HG03558 (cell line): Measurements from ENCODE around the gene TGIF1.

Experiments used
- ATAC-seq: cut with Tn5 transposase; IDR thresholded peaks from one replicate; pipeline ENCODE4 v1.9.1; 2021; ENCODE audit warnings: moderate number of reproducible peaks; ENCODE audit not compliant: unreplicated experiment; ENCODE audit errors: extremely low read depth

TGIF1 gene

DNA sequence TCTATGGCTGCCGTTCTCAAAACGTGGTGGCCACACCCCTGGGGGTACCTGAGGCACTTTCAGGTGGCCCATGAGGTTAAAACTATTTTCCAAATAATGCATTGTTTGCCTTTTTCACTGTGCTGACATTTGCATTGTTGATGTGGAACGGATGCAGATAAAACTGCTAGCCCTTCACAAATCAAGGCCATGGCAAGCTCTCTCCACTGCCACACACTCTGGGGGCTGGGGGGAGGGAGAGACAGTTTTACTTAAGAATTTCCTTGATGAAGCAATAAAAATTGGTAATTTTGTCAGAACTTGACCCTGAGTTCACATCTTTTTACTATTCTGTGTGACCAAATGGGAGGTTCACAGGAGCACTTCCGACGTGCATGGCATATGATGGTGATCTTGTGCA lies 22.0 kb upstream of the TGIF1 start:
- ATAC-seq: no peak

DNA sequence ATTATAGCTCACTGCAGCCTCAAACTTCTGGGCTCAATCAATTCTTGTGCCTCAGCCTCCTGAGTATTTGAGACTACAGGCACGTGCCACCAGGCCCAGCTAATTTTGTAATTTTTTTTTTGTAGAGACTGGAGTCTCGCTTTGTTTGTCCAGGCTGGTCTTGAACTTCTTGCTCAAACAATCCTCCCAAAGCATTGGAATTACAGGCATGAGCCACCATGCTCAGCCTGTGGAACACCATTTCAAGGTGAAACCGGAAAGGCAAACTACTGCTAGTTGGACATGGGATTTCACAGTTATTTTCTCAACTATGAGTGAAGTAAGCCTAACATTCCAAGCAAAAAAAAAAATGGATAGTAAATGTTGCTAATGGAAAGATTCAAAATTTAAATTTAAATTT lies 20.9 kb upstream of the TGIF1 start:
- no peak for ATAC-seq

GRCh38 chr18:3434685-3435084 lies 15.3 kb upstream of the TGIF1 start:
- no peak for ATAC-seq

DNA sequence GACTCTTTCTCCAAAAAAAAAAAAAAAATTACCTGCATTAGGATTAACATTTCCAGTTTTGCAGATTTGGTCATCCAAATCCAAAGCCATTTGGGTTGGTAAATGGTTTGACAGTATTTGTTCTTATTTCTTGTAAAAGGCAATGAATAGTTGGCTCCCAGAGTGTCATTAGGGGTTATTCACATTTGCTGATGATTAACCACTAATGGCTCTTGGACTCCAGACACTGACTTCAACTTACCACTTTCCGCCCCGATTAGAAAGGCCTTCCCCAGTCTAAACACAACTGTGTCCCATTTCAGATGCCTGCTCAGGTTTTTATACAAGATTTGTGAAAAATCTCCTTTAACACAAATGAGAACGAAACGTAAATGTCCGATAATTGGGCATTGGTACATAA lies 9.6 kb upstream of the TGIF1 start:
- no peak for ATAC-seq

DNA sequence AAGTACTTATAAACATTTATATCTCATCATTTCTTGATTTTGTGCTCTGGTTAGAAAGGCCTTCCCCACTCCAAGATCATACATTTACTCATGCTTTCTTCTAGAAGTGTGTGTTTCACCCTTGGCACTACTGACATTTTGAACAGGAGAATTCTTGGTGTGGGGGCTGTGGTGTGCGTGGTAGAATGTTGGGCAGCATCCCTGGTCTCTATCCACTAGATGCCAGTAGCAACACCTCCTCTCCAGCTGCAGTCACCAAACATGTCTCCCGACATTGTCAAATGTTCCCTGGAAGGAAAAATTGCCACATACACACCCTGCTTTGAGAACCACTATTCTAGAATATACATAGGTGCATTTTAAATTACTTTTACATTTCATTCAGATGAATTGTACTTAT lies 8.7 kb upstream of the TGIF1 start:
- no peak for ATAC-seq

- ATAC-seq: no peak
These were observed 7.1 kb upstream of the TGIF1 start for GRCh38 chr18:3442919-3443318.

DNA sequence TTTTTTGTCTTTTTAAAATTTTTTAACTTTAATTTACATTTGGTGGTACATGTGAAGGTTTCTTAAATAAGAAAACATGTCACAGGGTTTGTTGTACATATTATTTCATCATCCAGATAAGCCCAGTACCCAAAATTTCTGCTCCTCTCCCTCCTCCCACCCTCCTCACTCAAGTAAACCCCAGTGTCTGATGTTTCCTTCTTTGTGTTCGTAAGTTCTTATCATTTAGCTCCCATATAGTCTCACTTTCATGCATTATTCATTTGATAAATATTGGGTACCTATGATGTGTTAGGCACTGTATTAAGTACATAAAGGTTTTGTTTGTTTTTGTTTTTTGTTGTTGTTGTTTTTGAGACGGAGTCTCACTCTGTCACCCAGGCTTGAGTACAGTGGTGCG lies 5.7 kb upstream of the TGIF1 start:
- no peak for ATAC-seq

DNA sequence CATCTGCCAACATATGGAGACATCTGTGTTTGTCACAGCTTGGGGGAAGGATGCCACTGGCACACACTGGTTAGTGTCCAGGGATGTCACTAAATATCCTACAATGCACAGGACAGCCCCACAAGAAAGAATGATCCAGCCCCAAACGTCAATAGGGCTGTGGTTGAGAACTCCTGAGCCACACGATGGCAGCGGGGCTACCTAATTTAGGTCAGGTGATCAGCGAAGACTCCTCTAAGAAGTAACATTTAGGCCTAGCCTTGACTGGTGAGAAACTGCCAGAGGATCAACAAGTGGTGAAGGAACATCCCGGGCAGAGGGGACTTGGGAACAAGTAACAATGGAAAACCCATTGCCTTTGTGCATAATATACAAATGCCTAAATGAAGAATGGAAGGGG lies 5.0 kb upstream of the TGIF1 start:
- ATAC-seq: no peak

GRCh38 chr18:3447068-3447894 lies 2.7 kb upstream of the TGIF1 start:
- no peak for ATAC-seq

GRCh38 chr18:3447895-3448837 lies 1.8 kb upstream of the TGIF1 start:
- peak; percentile 55 for ATAC-seq

DNA sequence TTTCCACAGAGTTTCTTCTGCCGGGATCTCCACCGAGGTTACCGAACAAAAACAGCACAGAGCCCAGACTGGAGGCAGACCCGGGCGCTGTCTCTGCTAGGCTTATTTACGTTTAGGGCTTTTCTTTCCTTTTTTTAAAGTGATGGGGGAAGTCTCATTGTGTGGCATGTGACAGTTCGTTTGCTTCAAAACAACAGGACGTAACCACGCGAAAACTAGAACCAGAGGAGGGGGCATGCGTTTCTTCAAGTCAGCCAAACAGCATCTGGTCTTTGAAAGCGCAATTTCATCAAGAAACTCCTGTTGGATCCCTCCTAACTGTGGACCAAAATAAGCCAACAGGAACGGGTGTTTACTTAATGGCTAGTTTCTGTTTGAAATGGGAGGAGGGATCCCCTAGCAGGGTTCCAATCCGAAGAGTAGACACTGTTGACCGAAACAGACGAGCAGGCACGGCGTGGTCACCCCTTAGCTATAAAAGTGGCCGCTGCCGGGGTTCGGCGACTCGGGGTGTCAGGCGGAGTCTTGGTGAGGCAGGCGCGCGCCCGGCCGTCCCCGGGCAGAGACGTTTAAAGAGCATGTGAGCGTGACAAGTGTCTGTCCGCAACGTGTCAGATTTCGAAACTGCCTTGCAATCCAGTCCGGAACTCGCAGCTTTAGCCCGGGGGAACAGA lies 997 bp upstream of the TGIF1 start:
- ATAC-seq: no peak

- ATAC-seq: no peak
These were observed 410 bp upstream of the TGIF1 start for GRCh38 chr18:3449512-3450011.

DNA sequence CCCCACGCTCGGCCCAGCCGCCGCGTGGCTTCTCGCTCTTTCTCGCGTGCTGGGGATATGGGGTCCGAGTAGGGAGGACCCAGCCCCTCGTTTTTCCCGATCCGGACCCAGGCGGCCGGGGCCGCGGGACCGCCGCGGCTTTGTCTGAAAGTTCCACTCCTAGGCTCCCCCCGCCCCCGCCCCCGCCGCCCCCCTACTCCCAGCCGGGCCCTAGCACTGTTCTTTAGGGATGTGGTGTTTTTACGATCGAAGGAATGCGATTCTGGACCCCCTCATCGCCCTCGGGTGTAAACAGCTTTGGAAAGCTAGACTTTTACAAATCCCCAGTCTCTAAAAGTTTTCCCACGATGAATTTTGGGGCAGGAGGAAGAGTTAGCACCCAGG lies 819 bp downstream of the TGIF1 start:
- no peak for ATAC-seq

GRCh38 chr18:3451183-3451988 lies 1.4 kb downstream of the TGIF1 start:
- ATAC-seq: no peak

DNA sequence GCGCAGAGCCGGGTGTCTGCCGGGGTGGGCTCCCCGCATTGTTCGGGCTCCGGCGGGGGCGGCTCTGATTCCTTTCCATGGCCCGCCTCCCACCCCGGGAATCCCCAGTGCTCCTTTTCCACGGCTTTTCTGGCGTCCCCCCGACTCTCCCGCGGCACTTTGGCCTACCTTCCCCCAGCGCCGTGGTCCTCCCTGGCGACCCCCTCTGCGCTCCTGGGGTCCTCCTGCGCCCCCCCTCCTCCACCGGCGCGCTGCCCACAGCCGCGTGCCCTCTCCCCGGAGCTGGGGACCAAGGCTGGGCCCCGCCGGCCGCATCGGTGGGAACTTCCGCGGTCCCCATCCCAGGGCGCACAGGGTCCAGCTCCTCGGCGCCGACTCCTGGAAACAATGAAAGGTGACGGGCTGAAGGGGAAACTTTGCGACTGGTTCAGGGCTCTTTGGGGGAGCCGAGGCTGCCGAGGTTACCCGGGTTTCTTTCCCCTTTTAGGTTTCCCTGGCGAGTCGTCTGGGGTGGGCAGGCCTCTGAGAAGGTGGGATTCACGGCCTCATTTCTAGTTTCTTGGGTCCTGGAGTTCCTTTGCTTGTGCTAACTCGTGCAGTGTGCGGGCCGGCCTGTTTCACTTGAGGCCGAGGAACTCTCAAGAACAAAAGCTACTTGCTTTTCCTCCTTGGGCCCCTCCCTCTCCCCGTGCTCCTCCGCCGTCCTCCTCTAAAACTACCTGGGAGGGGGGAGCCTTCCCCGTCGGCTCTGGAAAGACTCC lies 2.2 kb downstream of the TGIF1 start:
- no peak for ATAC-seq

DNA sequence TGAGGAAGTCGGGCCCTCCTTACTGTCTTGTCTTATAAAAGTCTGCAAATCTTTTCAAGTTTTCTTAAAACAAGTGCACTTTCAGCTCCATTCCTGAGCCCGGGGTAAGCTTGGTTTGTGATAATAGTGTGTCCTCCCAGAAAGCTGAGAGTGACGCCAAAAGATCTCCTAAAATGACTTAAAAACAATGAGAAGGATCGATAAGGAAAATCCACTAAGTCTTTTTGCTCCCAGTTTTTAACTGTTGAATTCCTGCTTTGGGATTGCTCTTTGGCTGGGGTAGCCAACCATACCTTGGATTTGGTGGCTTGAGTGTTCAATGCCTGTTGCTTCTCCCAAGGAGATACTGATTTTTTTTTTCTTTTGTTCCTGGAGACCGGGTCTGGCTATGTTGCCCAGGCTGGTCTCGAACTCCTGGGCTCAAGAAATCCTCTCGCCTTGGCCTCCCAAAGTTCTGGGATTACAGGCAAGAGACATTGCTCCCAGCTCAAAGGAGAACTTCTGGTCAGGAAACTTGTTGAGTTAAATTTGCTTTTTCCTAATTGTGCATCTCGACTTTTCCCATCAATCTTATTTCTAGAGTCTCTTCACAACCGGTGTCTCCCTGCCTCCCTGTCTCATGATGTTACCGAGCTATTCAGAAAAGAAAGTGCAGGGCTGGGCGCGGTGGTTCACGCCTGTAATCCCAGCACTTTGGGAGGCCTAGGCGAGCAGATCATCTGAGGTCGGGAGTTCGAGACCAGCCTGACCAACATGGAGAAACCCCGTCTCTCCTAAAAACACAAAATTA lies 3.0 kb downstream of the TGIF1 start:
- ATAC-seq: no peak

GRCh38 chr18:3453540-3454364 lies 3.8 kb downstream of the TGIF1 start:
- ATAC-seq: no peak
